WTC11 (cell line): ENCODE results near the gene C17orf114.

Experiments used
- ATAC-seq: fragments of 200-7000 bp; cut with Tn5 transposase; 2 replicates; pipeline ENCODE4 v1.10.0; 2021; ENCODE audit warnings: mild to moderate bottlenecking, moderate library complexity
- CTCF ChIA-PET: fragments of 300-600 bp; sonication (Branson Sonifier 250); formaldehyde crosslinking; loops from one replicate; lab custom pipeline; 2021; ENCODE audit warnings: antibody characterized with exemption; lab: Charles Lee
- POLR2A ChIA-PET: fragments of 350-600 bp; sonication (Branson Sonifier 250); formaldehyde crosslinking; loops from one replicate; lab custom pipeline; 2021; ENCODE audit warnings: antibody characterized with exemption; lab: Charles Lee
- DNase-seq: peaks from one replicate; pipeline ENCODE4 v3.0.0; 2021; ENCODE audit warnings: low spot score
- H3K27ac Mint-ChIP-seq: 2 replicates; pipeline ENCODE4 v1.8.0; 2021; ENCODE audit warnings: mixed read lengths
- H3K27me3 Mint-ChIP-seq: 2 replicates; pipeline ENCODE4 v1.8.0; 2021; ENCODE audit warnings: low read depth, mild to moderate bottlenecking, moderate library complexity, mixed read lengths
- H3K36me3 Mint-ChIP-seq: 2 replicates; pipeline ENCODE4 v1.8.0; 2021; ENCODE audit warnings: mixed read lengths
- H3K4me1 Mint-ChIP-seq: 2 replicates; pipeline ENCODE4 v1.8.0; 2022; ENCODE audit warnings: mixed read lengths
- H3K4me3 Mint-ChIP-seq: 2 replicates; pipeline ENCODE4 v1.8.0; 2021; ENCODE audit warnings: mild to moderate bottlenecking, moderate library complexity, mixed read lengths
- H3K9me3 Mint-ChIP-seq: 2 replicates; pipeline ENCODE4 v1.8.0; 2021; ENCODE audit warnings: mixed read lengths
- ATF3 ChIP-seq: sonication (generic); formaldehyde crosslinking; conservative IDR thresholded peaks from 2 replicates; pipeline ENCODE4 v1.8.1; 2022; ENCODE audit warnings: mild to moderate bottlenecking, missing genetic modification reagents
- CTCF ChIP-seq: fragments of 200-600 bp; IDR thresholded peaks from 2 replicates; pipeline ENCODE4 v1.8.0; 2022; ENCODE audit warnings: antibody characterized with exemption
- ERG ChIP-seq: fragments of 250-450 bp; sonication (Bioruptor Pico); IDR thresholded peaks from 2 replicates; pipeline ENCODE4 v1.8.0; 2021; ENCODE audit warnings: mild to moderate bottlenecking
- MAX ChIP-seq: sonication (generic); formaldehyde crosslinking; IDR thresholded peaks from 2 replicates; pipeline ENCODE4 v1.8.0; 2022; ENCODE audit warnings: mild to moderate bottlenecking, missing genetic modification reagents
- NFATC4 ChIP-seq: fragments of 250-450 bp; sonication (Bioruptor Pico); IDR thresholded peaks from 2 replicates; pipeline ENCODE4 v1.9.0; 2021; ENCODE audit warnings: mild to moderate bottlenecking
- SMAD4 ChIP-seq: sonication (generic); formaldehyde crosslinking; IDR thresholded peaks from 2 replicates; pipeline ENCODE4 v1.8.0; 2022; ENCODE audit warnings: mild to moderate bottlenecking, missing genetic modification reagents
- TCF7 ChIP-seq: sonication (generic); formaldehyde crosslinking; IDR thresholded peaks from 2 replicates; pipeline ENCODE4 v1.8.0; 2022; ENCODE audit warnings: mild to moderate bottlenecking, low read depth, missing genetic modification reagents, moderate library complexity
- TP53 ChIP-seq: sonication (generic); formaldehyde crosslinking; IDR thresholded peaks from 2 replicates; pipeline ENCODE4 v1.8.1; 2023; ENCODE audit warnings: mild to moderate bottlenecking, missing genetic modification reagents
- USF2 ChIP-seq: sonication (generic); formaldehyde crosslinking; IDR thresholded peaks from 2 replicates; pipeline ENCODE4 v1.8.1; 2023; ENCODE audit warnings: mild to moderate bottlenecking, missing genetic modification reagents, moderate library complexity
- ZNF121 ChIP-seq: sonication (generic); formaldehyde crosslinking; IDR thresholded peaks from 2 replicates; pipeline ENCODE4 v1.8.0; 2023; ENCODE audit warnings: missing genetic modification reagents
- ZNF263 ChIP-seq: sonication (generic); formaldehyde crosslinking; IDR thresholded peaks from 2 replicates; pipeline ENCODE4 v1.8.1; 2022; ENCODE audit warnings: low read depth, mild to moderate bottlenecking, moderate library complexity, missing genetic modification reagents
- TF ChIP-seq, protein P1 (sequence below): fragments of 250-450 bp; sonication (Bioruptor Pico); IDR thresholded peaks from 2 replicates; pipeline ENCODE4 v1.9.0; 2021; ENCODE audit warnings: mild to moderate bottlenecking, borderline replicate concordance

Gene C17orf114

GRCh38 chr17:4766723-4767122 is 35.4 kb downstream of the C17orf114 start (continued):
- TF ChIP-seq, protein P1, sequence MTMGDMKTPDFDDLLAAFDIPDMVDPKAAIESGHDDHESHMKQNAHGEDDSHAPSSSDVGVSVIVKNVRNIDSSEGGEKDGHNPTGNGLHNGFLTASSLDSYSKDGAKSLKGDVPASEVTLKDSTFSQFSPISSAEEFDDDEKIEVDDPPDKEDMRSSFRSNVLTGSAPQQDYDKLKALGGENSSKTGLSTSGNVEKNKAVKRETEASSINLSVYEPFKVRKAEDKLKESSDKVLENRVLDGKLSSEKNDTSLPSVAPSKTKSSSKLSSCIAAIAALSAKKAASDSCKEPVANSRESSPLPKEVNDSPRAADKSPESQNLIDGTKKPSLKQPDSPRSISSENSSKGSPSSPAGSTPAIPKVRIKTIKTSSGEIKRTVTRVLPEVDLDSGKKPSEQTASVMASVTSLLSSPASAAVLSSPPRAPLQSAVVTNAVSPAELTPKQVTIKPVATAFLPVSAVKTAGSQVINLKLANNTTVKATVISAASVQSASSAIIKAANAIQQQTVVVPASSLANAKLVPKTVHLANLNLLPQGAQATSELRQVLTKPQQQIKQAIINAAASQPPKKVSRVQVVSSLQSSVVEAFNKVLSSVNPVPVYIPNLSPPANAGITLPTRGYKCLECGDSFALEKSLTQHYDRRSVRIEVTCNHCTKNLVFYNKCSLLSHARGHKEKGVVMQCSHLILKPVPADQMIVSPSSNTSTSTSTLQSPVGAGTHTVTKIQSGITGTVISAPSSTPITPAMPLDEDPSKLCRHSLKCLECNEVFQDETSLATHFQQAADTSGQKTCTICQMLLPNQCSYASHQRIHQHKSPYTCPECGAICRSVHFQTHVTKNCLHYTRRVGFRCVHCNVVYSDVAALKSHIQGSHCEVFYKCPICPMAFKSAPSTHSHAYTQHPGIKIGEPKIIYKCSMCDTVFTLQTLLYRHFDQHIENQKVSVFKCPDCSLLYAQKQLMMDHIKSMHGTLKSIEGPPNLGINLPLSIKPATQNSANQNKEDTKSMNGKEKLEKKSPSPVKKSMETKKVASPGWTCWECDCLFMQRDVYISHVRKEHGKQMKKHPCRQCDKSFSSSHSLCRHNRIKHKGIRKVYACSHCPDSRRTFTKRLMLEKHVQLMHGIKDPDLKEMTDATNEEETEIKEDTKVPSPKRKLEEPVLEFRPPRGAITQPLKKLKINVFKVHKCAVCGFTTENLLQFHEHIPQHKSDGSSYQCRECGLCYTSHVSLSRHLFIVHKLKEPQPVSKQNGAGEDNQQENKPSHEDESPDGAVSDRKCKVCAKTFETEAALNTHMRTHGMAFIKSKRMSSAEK, result no peak
- TF ChIP-seq ZNF263 (CRISPR knock-in tag), result no peak

- POLR2A ChIA-PET, result no interaction called here
- CTCF ChIA-PET, result no interaction called here
- Mint-ChIP-seq H3K9me3 (no peaks in the 10 kb centered on the region), H3K4me1 (no peaks in the 10 kb centered on the region), H3K27me3 (no peaks in the 10 kb centered on the region), H3K27ac (no peak overlapping the region), H3K36me3 (no peaks in the 10 kb centered on the region), H3K4me3 (no peak overlapping the region)
- ATAC-seq (no peak), DNase-seq (no peak)
- TF ChIP-seq CTCF, result no peak
- TF ChIP-seq, all 79 proteins: peak for 0
Measured at GRCh38 chr17:4766201-4766600, 35.9 kb downstream of the C17orf114 start.

GRCh38 chr17:4764595-4764994 is 37.5 kb downstream of the C17orf114 start:
- Mint-ChIP-seq H3K27me3 (no peaks in the 10 kb centered on the region), H3K4me1 (no peaks in the 10 kb centered on the region), H3K36me3 (no peaks in the 10 kb centered on the region), H3K9me3 (no peaks in the 10 kb centered on the region), H3K27ac (peak overlapping the region; percentile 58; the same call in 1 of the 2 replicates), H3K4me3 (no peak overlapping the region)
- ATAC-seq, result no peak
- ChIA-PET CTCF (interaction anchor here (0.6 kb wide), 1 partner anchor 352 kb away, joined by 3 read pairs; no protein-coding TSS in a partner anchor), POLR2A (no interaction called here)
- TF ChIP-seq SMAD4 (CRISPR knock-in tag) (no peak), MAX (no peak), ERG (CRISPR knock-in tag) (no peak), TCF7 (CRISPR knock-in tag) (no peak), ZNF121 (CRISPR knock-in tag) (no peak), ATF3 (CRISPR knock-in tag) (no peak), TP53 (CRISPR knock-in tag) (no peak), NFATC4 (CRISPR knock-in tag) (no peak), USF2 (no peak)
- no peak for DNase-seq
